GM19467 (cell line): Measurements from ENCODE around the gene DAAM2.

Experiments used
- ATAC-seq: cut with Tn5 transposase; IDR thresholded peaks from one replicate; pipeline ENCODE4 v1.9.1; 2021; ENCODE audit warnings: mild to moderate bottlenecking, moderate library complexity; ENCODE audit not compliant: unreplicated experiment

DAAM2 gene

DNA sequence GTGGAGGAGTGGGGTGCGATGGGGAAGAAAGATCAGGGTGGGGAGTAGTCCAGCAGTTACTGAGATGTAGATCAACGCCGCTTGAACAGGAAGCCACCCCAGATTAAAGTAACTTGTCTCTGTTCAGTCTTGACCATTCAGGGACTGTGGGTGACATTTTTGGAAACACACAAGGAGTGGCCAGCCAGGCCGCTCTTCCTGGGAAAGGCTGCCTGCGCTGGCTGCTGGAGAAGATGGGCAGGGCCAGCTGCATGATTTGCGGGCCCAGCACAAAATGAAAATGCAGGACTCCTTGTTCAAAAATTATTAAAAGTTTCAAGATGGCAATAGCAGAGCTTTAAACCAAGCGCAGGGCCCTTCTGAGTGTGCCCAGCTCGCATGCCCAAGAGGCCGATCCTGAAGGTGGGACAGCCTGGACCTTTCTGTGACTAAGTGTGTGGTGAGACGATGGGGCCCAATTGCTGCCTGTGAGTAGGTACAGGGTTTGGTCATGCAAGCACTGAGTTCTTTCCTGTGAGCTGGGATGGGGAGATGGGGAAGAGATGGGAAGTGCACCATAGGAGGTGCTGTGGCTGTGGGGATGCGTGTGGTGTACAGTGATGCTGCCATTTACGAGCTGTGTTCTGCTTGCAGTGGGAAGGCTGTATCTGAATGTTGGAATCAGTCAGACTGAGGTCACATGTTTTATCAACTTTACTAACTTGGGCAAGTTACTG lies 51.3 kb downstream of the DAAM2 start:
- ATAC-seq: no peak

- ATAC-seq: no peak
Observed at GRCh38 chr6:39844866-39845265, 52.7 kb downstream of the DAAM2 start.

DNA sequence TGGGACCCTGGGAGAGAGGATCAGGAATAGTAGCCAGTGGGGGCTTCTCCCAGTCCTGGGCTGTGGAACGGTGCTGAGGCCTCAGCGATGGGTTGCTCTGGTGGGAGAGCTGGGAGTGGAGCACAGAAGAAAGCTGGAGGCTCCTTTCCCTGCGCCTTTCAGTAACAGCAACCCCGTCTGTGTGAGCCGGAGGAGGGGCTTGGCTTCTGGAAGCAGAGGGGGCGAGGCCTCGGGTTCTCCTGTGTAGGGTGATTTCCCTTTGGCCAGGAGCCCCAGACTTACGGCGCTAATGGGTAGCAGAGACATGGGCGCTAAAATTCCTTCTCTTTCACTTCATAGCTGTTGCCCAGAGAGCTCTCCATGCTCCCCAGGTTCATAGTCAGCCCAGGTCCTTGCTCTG lies 55.0 kb downstream of the DAAM2 start:
- no peak for ATAC-seq

GRCh38 chr6:39848171-39848570 lies 56.0 kb downstream of the DAAM2 start:
- ATAC-seq: no peak

- ATAC-seq: no peak
Observed at GRCh38 chr6:39849228-39849627, 57.1 kb downstream of the DAAM2 start.

- ATAC-seq: no peak
Observed at GRCh38 chr6:39849764-39850163, 57.6 kb downstream of the DAAM2 start.

GRCh38 chr6:39850736-39851297 lies 58.6 kb downstream of the DAAM2 start:
- no peak for ATAC-seq

- no peak for ATAC-seq
Observed at GRCh38 chr6:39851331-39851730, 59.2 kb downstream of the DAAM2 start.

- no peak for ATAC-seq
Observed at GRCh38 chr6:39852324-39852723, 60.1 kb downstream of the DAAM2 start.

- no peak for ATAC-seq
Observed at GRCh38 chr6:39853604-39854003, 61.4 kb downstream of the DAAM2 start.

- no peak for ATAC-seq
Observed at GRCh38 chr6:39855356-39855995, 63.3 kb downstream of the DAAM2 start.

GRCh38 chr6:39859025-39859424 lies 66.8 kb downstream of the DAAM2 start:
- ATAC-seq: no peak

- no peak for ATAC-seq
Observed at GRCh38 chr6:39861663-39862062, 69.5 kb downstream of the DAAM2 start.

GRCh38 chr6:39865011-39865888 lies 73.1 kb downstream of the DAAM2 start:
- no peak for ATAC-seq

- no peak for ATAC-seq
Observed at GRCh38 chr6:39867592-39867991, 75.4 kb downstream of the DAAM2 start.

- no peak for ATAC-seq
Observed at GRCh38 chr6:39870950-39871349, 78.8 kb downstream of the DAAM2 start.

DNA sequence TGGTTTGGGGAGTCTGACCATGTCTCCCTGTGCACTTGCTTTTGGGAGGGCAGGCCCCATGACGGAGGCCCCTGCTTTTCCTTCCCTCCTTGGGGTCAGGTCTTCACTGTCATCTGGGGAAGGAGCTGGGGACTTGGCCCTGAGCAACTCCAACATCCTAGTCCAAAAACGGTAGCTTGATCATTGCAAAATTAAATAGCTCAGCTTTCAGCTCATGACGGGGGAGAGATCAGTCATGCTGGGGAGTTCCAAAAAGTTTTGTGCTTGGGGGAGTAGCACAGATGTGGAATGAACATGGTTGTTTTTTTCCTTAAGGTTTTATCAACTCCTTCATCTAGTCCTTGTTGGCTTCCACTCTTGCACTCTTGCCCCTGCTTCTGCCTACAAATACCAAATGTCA lies 81.3 kb downstream of the DAAM2 start:
- ATAC-seq: no peak

- no peak for ATAC-seq
Observed at GRCh38 chr6:39876111-39876510, 83.9 kb downstream of the DAAM2 start.

DNA sequence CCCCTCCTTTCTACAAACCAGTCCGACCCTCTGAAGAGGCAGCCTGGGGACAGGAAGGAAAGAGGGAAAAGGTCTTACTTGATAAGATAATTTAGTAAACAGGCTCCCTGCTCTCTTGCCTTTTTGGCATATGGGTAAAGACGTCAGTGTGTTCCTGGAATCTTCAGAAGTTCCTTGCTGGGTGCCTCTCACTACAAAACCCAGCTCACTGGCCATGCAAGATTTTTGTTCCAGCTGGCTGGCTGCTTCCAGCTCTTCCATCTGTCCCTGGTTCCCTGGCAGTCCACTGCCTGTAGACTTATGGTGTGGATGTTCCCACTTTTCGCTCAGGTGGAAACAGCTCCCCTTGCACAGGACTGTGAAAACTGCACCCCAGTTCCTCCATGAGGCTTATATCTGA lies 84.7 kb downstream of the DAAM2 start:
- ATAC-seq: no peak

DNA sequence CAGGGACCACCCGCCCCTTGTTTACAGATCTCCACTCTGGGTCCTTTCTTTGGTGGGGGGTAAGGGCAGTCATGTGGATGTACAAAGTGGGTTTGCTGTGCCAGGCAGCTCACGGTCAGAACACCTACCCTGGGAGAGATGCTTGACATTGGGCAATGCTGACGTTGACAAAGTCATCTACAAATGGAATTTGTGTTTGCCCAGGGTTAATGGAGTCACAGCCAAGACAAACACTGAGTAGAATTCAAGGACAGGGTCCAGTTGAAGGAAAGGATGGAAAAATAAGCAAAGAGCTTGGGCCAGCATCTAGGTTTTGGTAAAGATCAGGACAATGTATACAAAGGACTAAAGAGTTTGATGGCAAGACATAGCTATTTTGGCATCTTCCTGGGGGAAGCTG lies 87.4 kb downstream of the DAAM2 start:
- ATAC-seq: no peak

DNA sequence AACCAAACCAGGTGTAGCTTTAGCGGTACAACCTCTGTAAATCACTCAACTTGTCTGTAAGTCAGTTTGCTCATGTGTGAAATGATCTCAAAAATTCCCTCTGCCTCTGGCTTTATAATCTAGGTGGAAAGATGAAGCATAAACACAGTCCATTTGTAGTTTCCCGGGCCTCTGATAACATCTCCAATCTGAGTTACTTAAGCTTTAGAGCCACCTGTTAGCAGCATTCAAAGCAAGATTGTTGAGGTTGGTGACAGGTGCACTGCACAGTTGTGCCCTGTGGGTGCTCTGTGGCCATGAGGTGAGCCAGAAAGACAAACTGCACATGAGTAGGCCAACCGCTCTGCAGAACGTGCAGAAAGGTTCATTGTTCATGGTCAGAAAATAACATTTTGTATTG lies 88.4 kb downstream of the DAAM2 start:
- ATAC-seq: no peak
